H1 (cell line): ENCODE results near the gene ARMC5. TPM values are rescaled to one million over a fixed set of nuclear protein-coding genes. Genes with fewer than 3 reads are reported as not detected.

ENCODE experiments used
- CTCF ChIA-PET: fragments of 300-600 bp; sonication (Branson Sonifier 250); formaldehyde crosslinking; loops from one replicate; lab custom pipeline; 2021; ENCODE audit not compliant: partially characterized antibody; lab: Charles Lee
- POLR2A ChIA-PET: fragments of 300-600 bp; sonication (Branson Sonifier 250); formaldehyde crosslinking; loops from one replicate; lab custom pipeline; 2021; ENCODE audit warnings: inconsistent platforms; ENCODE audit not compliant: partially characterized antibody; lab: Charles Lee
- DNase-seq, 2 experiments: peaks; one replicate each; pipeline versions ENCODE4 v3.0.0 to v3.0.0-alpha.2; 2010 to 2022; ENCODE audit warnings: low spot score in 2 of 2, low read depth in 1 of 2, mixed read lengths in 1 of 2
- FAIRE-seq: peaks from 2 replicates; lab custom pipeline; 2011; peaks lifted over from hg19 to GRCh38; lab: Jason Lieb, UNC
- H2AFZ ChIP-seq: 2 replicates; pipeline ENCODE4 v1.8.1; 2012; ENCODE audit warnings: low read length, inconsistent platforms
- H2AK5ac ChIP-seq: 2 replicates; pipeline ENCODE4 v1.6.1; 2013; ENCODE audit warnings: low read depth, low read length
- H2BK120ac ChIP-seq: replicated peaks from 2 replicates; pipeline ENCODE3; 2013; ENCODE audit warnings: low read depth, low read length, inconsistent platforms
- H2BK12ac ChIP-seq: 2 replicates; pipeline ENCODE4 v1.6.1; 2013; ENCODE audit warnings: low read depth, low read length
- H2BK15ac ChIP-seq: 2 replicates; pipeline ENCODE4 v1.6.1; 2013; ENCODE audit warnings: low read length
- H2BK20ac ChIP-seq: 2 replicates; pipeline ENCODE4 v1.6.1; 2013; ENCODE audit warnings: low read length
- H2BK5ac ChIP-seq: 2 replicates; pipeline ENCODE4 v1.6.1; 2013; ENCODE audit warnings: low read depth, low read length
- H3K14ac ChIP-seq: 2 replicates; pipeline ENCODE4 v1.6.1; 2013; ENCODE audit warnings: inconsistent platforms; ENCODE audit not compliant: insufficient read length
- H3K18ac ChIP-seq: 2 replicates; pipeline ENCODE4 v1.6.1; 2013; ENCODE audit warnings: low read length; ENCODE audit errors: extremely low read depth
- H3K23ac ChIP-seq: 2 replicates; pipeline ENCODE4 v1.6.1; 2013; ENCODE audit warnings: inconsistent platforms; ENCODE audit not compliant: insufficient read length
- H3K23me2 ChIP-seq: 2 replicates; pipeline ENCODE4 v1.6.1; 2013; ENCODE audit warnings: low read depth, low read length
- H3K27ac ChIP-seq: 2 replicates; pipeline ENCODE4 v1.6.1; 2011; ENCODE audit warnings: low read depth, low read length, inconsistent platforms
- H3K27me3 ChIP-seq, 4 experiments: replicated peaks in 1 of 4; 1 replicate in 1 of 4; 2 replicates in 3 of 4; pipeline versions ENCODE4 v1.6.1 to v1.8.1; 2011 to 2013; ENCODE audit warnings: low read length in 3 of 4, mild to moderate bottlenecking in 3 of 4, inconsistent platforms in 2 of 4, mixed read lengths in 2 of 4, moderate library complexity in 1 of 4; ENCODE audit not compliant: control insufficient read depth in 3 of 4, insufficient read depth in 3 of 4; ENCODE audit errors: extremely low read depth in 1 of 4
- H3K36me3 ChIP-seq, 4 experiments: 2 replicates each; pipeline versions ENCODE4 v1.6.1 to v1.8.1; 2011 to 2013; ENCODE audit warnings: mild to moderate bottlenecking in 4 of 4, low read length in 3 of 4, moderate library complexity in 2 of 4, control low read depth in 1 of 4, inconsistent platforms in 1 of 4; ENCODE audit not compliant: insufficient read depth in 4 of 4, control insufficient read depth in 2 of 4
- H3K4ac ChIP-seq: replicated peaks from 2 replicates; pipeline ENCODE3; 2013; ENCODE audit warnings: low read length, low read depth, mixed read lengths, inconsistent platforms; ENCODE audit not compliant: insufficient read length
- H3K4me1 ChIP-seq, 4 experiments: replicated peaks in 1 of 4; 1 replicate in 1 of 4; 2 replicates in 3 of 4; pipeline versions ENCODE4 v1.6.1 to v1.8.1; 2011 to 2013; ENCODE audit warnings: low read length in 3 of 4, inconsistent platforms in 2 of 4, mixed read lengths in 1 of 4; ENCODE audit not compliant: insufficient read depth in 4 of 4, control insufficient read depth in 3 of 4
- H3K4me2 ChIP-seq, 2 experiments: 2 replicates each; pipeline versions ENCODE4 v1.6.1 to v1.8.1; 2011 to 2013; ENCODE audit warnings: low read depth in 2 of 2, low read length in 2 of 2, control low read depth in 1 of 2, inconsistent platforms in 1 of 2, mild to moderate bottlenecking in 1 of 2; ENCODE audit not compliant: insufficient read depth in 1 of 2
- H3K4me3 ChIP-seq, 4 experiments: fragments of 200-600, 300-600 bp in 1 of 4; sonication (generic), shearing (Covaris generic), sonication (Bioruptor Twin) in 1 of 4; 2 replicates each; pipeline versions ENCODE4 v1.5.1 to v1.8.1; 2011 to 2016; ENCODE audit warnings: low read length in 4 of 4, low read depth in 3 of 4, control low read depth in 2 of 4, inconsistent platforms in 2 of 4, mild to moderate bottlenecking in 2 of 4, mixed read lengths in 1 of 4, moderate library complexity in 1 of 4; ENCODE audit not compliant: insufficient read depth in 2 of 4; ENCODE audit errors: extremely low read depth in 1 of 4
- H3K56ac ChIP-seq: replicated peaks from 2 replicates; pipeline ENCODE3; 2013; ENCODE audit warnings: low read depth, mild to moderate bottlenecking, mixed read lengths, low read length, inconsistent platforms; ENCODE audit not compliant: insufficient read length
- H3K79me1 ChIP-seq: 2 replicates; pipeline ENCODE4 v1.6.1; 2013; ENCODE audit warnings: low read depth, low read length, control low read depth
- H3K79me2 ChIP-seq, 2 experiments: 2 replicates each; pipeline versions ENCODE4 v1.6.1 to v1.8.1; 2012 to 2013; ENCODE audit warnings: low read length in 2 of 2, mild to moderate bottlenecking in 2 of 2, inconsistent platforms in 1 of 2; ENCODE audit not compliant: insufficient read depth in 2 of 2, control insufficient read depth in 1 of 2
- H3K9ac ChIP-seq, 4 experiments: replicated peaks in 1 of 4; 1 replicate in 1 of 4; 2 replicates in 3 of 4; pipeline versions ENCODE4 v1.6.1 to v1.8.1; 2011 to 2013; ENCODE audit warnings: low read depth in 3 of 4, low read length in 3 of 4, control low read depth in 2 of 4, mild to moderate bottlenecking in 2 of 4, moderate library complexity in 2 of 4, inconsistent platforms in 1 of 4; ENCODE audit errors: extremely low read depth in 1 of 4
- H3K9me3 ChIP-seq, 2 experiments: 2 replicates each; pipeline versions ENCODE4 v1.6.1 to v1.8.1; 2012 to 2013; ENCODE audit warnings: mild to moderate bottlenecking in 2 of 2, moderate library complexity in 2 of 2, control low read depth in 1 of 2, inconsistent platforms in 1 of 2, low read depth in 1 of 2, low read length in 1 of 2, mixed read lengths in 1 of 2; ENCODE audit not compliant: insufficient read depth in 2 of 2
- H4K20me1 ChIP-seq, 2 experiments: replicated peaks in 1 of 2; 2 replicates each; pipeline versions ENCODE3 to v1.8.1; 2011 to 2013; ENCODE audit warnings: inconsistent platforms in 2 of 2, low read length in 2 of 2, mild to moderate bottlenecking in 1 of 2; ENCODE audit not compliant: insufficient read depth in 2 of 2, control insufficient read depth in 1 of 2
- H4K5ac ChIP-seq: 2 replicates; pipeline ENCODE4 v1.6.1; 2013; ENCODE audit warnings: low read length, low read depth, mixed read lengths, inconsistent platforms; ENCODE audit not compliant: insufficient read length
- H4K8ac ChIP-seq: 2 replicates; pipeline ENCODE4 v1.8.0; 2013; ENCODE audit warnings: mild to moderate bottlenecking, moderate library complexity, low read length, inconsistent platforms; ENCODE audit not compliant: insufficient read depth; ENCODE audit errors: extremely low read depth
- H4K91ac ChIP-seq: replicated peaks from 2 replicates; pipeline ENCODE3; 2013; ENCODE audit warnings: low read length, mixed read lengths, inconsistent platforms; ENCODE audit not compliant: insufficient read length
- WGBS, 2 experiments: shearing (Covaris generic) in 1 of 2; methylation state at CpG; one replicate each; pipeline versions ENCODE4 v1.1.6 to v1.1.7; 2013 to 2015; ENCODE audit warnings: low lambda C conversion rate in 2 of 2, mixed read lengths in 2 of 2, inconsistent platforms in 1 of 2, low coverage in 1 of 2, missing lambda C conversion rate in 1 of 2; ENCODE audit not compliant: insufficient replicate concordance in 2 of 2, insufficient coverage in 1 of 2, insufficient read length in 1 of 2; ENCODE audit errors: extremely low coverage in 1 of 2, missing lambda C conversion rate in 1 of 2; 5-methylcytosine and 5-hydroxymethylcytosine counted together
- polyA plus RNA-seq, 7 experiments: library from polyadenylated mRNA; depleted of rRNA in 3 of 7; stranded (reverse) in 5 of 7; unstranded in 2 of 7; fragments of >200 nt in 5 of 7; fragments of 200-250 nt in 2 of 7; gene quantifications; 1 replicate in 5 of 7; 2 replicates in 1 of 7; 4 replicates in 1 of 7; pipeline versions ENCODE4 v1.2.1 to v1.2.3, GENCODE V29; 2011 to 2013; ENCODE audit warnings: missing spikeins in 2 of 7, mixed read lengths in 2 of 7
- total RNA-seq: library from RNA; stranded (reverse); fragmentation: NEBNext Ultra II Directional; extraction: Animal tissue kit (Norgen Biotek cat#: 25700); gene quantifications from 2 replicates; pipeline ENCODE4 v1.2.1, GENCODE V29; 2021

ARMC5 gene
- total and polyA plus RNA-seq, 2 of the 8 experiments (the other 6 are each of a cell fraction or from before 2014, with no cell fraction given), result 7.8 to 8.7 TPM

DNA sequence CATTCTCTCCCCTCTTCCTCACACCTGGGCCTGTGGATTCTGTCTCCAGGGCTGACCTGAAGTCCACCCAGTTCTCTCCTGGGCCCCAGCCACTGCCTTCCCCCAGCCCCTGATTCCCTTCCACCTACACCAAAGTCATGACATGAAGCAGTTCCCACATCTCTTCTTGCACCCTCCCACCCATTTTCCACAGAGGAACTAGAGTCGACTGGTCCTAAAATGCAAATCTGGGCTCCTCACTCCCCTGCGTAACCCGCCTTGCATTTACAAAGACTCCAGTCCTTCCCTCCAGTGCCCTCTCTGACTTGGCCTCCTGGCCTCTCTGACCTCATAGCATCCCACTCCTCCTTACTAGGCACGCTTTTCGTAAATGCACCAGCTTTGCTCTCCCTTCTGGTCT lies 45.9 kb upstream of the ARMC5 start:
- no peak overlapping the region for H2AK5ac ChIP-seq
- no peak overlapping the region for H3K4ac ChIP-seq
- H4K20me1 ChIP-seq, result no peaks in the 10 kb centered on the region
- H3K14ac ChIP-seq, result no peak overlapping the region
- WGBS, 2 experiments, result 92% methylated on average over 5 of the region's 5 CpGs; no CpG with 5 or more reads in 1 of the 2 experiments
- no peak overlapping the region for H3K18ac ChIP-seq
- H3K36me3 ChIP-seq, result no peaks in the 10 kb centered on the region
- no peaks in the 10 kb centered on the region for H3K9me3 ChIP-seq
- H2BK12ac ChIP-seq, result no peak overlapping the region
- no peaks in the 10 kb centered on the region for H3K4me1 ChIP-seq
- H2BK20ac ChIP-seq, result no peak overlapping the region
- ChIA-PET CTCF (no interaction called here), POLR2A (no interaction called here)
- H3K56ac ChIP-seq, result no peak overlapping the region
- H3K4me2 ChIP-seq, result no peak overlapping the region
- H3K23me2 ChIP-seq, result peaks cover 2% of the 10 kb centered on the region; the same call in 1 of the 2 replicates
- H2BK5ac ChIP-seq, result no peak overlapping the region
- FAIRE-seq, result no peak
- H3K79me1 ChIP-seq, result no peaks in the 10 kb centered on the region
- no peak overlapping the region for H3K23ac ChIP-seq
- no peak overlapping the region for H4K5ac ChIP-seq
- H2BK15ac ChIP-seq, result no peak overlapping the region
- no peak overlapping the region for H3K9ac ChIP-seq
- no peaks in the 10 kb centered on the region; a peak in 1 of 7 replicates for H3K27me3 ChIP-seq
- H3K79me2 ChIP-seq, result no peaks in the 10 kb centered on the region
- no peak overlapping the region for H4K8ac ChIP-seq
- no peak overlapping the region for H3K27ac ChIP-seq
- H2AFZ ChIP-seq, result no peak overlapping the region
- no peak for DNase-seq
- H2BK120ac ChIP-seq, result no peak overlapping the region
- no peak overlapping the region for H4K91ac ChIP-seq
- H3K4me3 ChIP-seq, result no peak overlapping the region
